ENCODE measurements around the gene MUC3A. TPM values are rescaled to one million over a fixed set of nuclear protein-coding genes. Genes with fewer than 3 reads are reported as not detected.
"Not testable (repeated sequence)": the region's sequence is repeated elsewhere in the genome, so short reads cannot be mapped to it uniquely, and the experiment has no call there.

Gene MUC3A
- total RNA-seq, 1 donor from 2014 or later, result 1.7 TPM

GRCh38 chr7:100908512-100908911 lies 40.8 kb upstream of the MUC3A start:
- TF ChIP-seq CTCF (IDR thresholded peaks at IDR 0.05), result no peak
- Histone ChIP-seq H3K36me3 (no peaks in the 10 kb centered on the region), H3K27me3 (ENCODE audit: low read depth) (no peaks in the 10 kb centered on the region), H3K27ac (no peak overlapping the region), H3K4me3 (no peak overlapping the region), H3K4me1 (no peaks in the 10 kb centered on the region), H3K9me3 (no peaks in the 10 kb centered on the region)
- ATAC-seq (no peak), DNase-seq (no peak)
- intact Hi-C loops (cut with DNase I), result no loop called here

- intact Hi-C loops (cut with DNase I); H3K9me3 ChIP-seq; H3K36me3 ChIP-seq; H3K4me3 ChIP-seq; DNase-seq; H3K4me1 ChIP-seq; H3K27me3 ChIP-seq (ENCODE audit: low read depth); H3K27ac ChIP-seq: not testable (repeated sequence)
- peak; percentile 31 to 32 for ATAC-seq
Observed at GRCh38 chr7:100910443-100910842, 38.9 kb upstream of the MUC3A start.

GRCh38 chr7:100911484-100911883 lies 37.9 kb upstream of the MUC3A start:
- intact Hi-C loops (cut with DNase I), result no loop called here
- Histone ChIP-seq H3K4me1 (no peaks in the 10 kb centered on the region), H3K27ac (no peak overlapping the region), H3K4me3 (no peak overlapping the region), H3K36me3 (no peaks in the 10 kb centered on the region), H3K27me3 (ENCODE audit: low read depth) (no peaks in the 10 kb centered on the region), H3K9me3 (no peaks in the 10 kb centered on the region)
- DNase-seq, result no peak
- TF ChIP-seq CTCF (IDR thresholded peaks at IDR 0.05), result no peak
- ATAC-seq, result no peak

- ATAC-seq (no peak), DNase-seq (no peak)
- Histone ChIP-seq H3K4me1 (no peaks in the 10 kb centered on the region), H3K27me3 (ENCODE audit: low read depth) (no peaks in the 10 kb centered on the region), H3K36me3 (no peaks in the 10 kb centered on the region), H3K9me3 (no peaks in the 10 kb centered on the region), H3K4me3 (no peak overlapping the region), H3K27ac (no peak overlapping the region)
- intact Hi-C loops (cut with DNase I), result no loop called here
- TF ChIP-seq CTCF (IDR thresholded peaks at IDR 0.05), result no peak
Observed at GRCh38 chr7:100914208-100914878, 35.0 kb upstream of the MUC3A start.

GRCh38 chr7:100914879-100915447 lies 34.4 kb upstream of the MUC3A start:
- no peak for TF ChIP-seq CTCF (IDR thresholded peaks at IDR 0.05)
- Histone ChIP-seq H3K9me3 (no peaks in the 10 kb centered on the region), H3K4me3 (no peak overlapping the region), H3K4me1 (no peaks in the 10 kb centered on the region), H3K36me3 (no peaks in the 10 kb centered on the region), H3K27me3 (ENCODE audit: low read depth) (no peaks in the 10 kb centered on the region), H3K27ac (no peak overlapping the region)
- ATAC-seq, result peak; percentile 29 to 66
- DNase-seq, result no peak
- intact Hi-C loops (cut with DNase I), result no loop called here

- H3K36me3 ChIP-seq; ATAC-seq; H3K9me3 ChIP-seq; H3K4me1 ChIP-seq; intact Hi-C loops (cut with DNase I); H3K4me3 ChIP-seq; DNase-seq; H3K27ac ChIP-seq; H3K27me3 ChIP-seq (ENCODE audit: low read depth): not testable (repeated sequence)
Observed at GRCh38 chr7:100919335-100919734, 30.0 kb upstream of the MUC3A start.

GRCh38 chr7:100919779-100920437 lies 29.4 kb upstream of the MUC3A start:
- ATAC-seq; H3K27me3 ChIP-seq (ENCODE audit: low read depth); H3K4me1 ChIP-seq; H3K4me3 ChIP-seq; intact Hi-C loops (cut with DNase I); DNase-seq; H3K9me3 ChIP-seq; H3K27ac ChIP-seq; H3K36me3 ChIP-seq: not testable (repeated sequence)
